ENCODE results near the gene SIM1. TPM values are rescaled to one million over a fixed set of nuclear protein-coding genes. Genes with fewer than 3 reads are reported as not detected.

SIM1 gene
- total RNA-seq, 1 experiment from 2014 or later = 0.17 TPM

- no peak for DNase-seq (ENCODE audit: low spot score)
- intact Hi-C loops (cut with micrococcal nuclease; ENCODE audit: unreplicated experiment) = no loop called here
- Histone ChIP-seq H3K27ac (ENCODE audit: low read depth, low read length, poor library complexity, severe bottlenecking) (no peak overlapping the region), H3K36me3 (ENCODE audit: insufficient read depth, low read length, poor library complexity, severe bottlenecking) (no peaks in the 10 kb centered on the region), H3K9me3 (ENCODE audit: low read depth, low read length, poor library complexity, severe bottlenecking) (no peaks in the 10 kb centered on the region), H3K27me3 (replicated peaks; ENCODE audit: insufficient read depth, low read depth, low read length, poor library complexity) (no peaks in the 10 kb centered on the region), H3K4me1 (ENCODE audit: insufficient read depth, low read length, poor library complexity, severe bottlenecking) (peaks cover 4% of the 10 kb centered on the region), H3K4me3 (ENCODE audit: low read depth, low read length, poor library complexity, severe bottlenecking) (no peak overlapping the region)
- ChIA-PET POLR2A (ENCODE audit: low non-redundant PET) (no interaction called here), CTCF (no interaction called here)
- no peak for TF ChIP-seq EZH2 (IDR thresholded peaks at IDR 0.05; ENCODE audit: borderline replicate concordance, low read depth, low read length, poor library complexity, severe bottlenecking)
- TF ChIP-seq, protein P1, sequence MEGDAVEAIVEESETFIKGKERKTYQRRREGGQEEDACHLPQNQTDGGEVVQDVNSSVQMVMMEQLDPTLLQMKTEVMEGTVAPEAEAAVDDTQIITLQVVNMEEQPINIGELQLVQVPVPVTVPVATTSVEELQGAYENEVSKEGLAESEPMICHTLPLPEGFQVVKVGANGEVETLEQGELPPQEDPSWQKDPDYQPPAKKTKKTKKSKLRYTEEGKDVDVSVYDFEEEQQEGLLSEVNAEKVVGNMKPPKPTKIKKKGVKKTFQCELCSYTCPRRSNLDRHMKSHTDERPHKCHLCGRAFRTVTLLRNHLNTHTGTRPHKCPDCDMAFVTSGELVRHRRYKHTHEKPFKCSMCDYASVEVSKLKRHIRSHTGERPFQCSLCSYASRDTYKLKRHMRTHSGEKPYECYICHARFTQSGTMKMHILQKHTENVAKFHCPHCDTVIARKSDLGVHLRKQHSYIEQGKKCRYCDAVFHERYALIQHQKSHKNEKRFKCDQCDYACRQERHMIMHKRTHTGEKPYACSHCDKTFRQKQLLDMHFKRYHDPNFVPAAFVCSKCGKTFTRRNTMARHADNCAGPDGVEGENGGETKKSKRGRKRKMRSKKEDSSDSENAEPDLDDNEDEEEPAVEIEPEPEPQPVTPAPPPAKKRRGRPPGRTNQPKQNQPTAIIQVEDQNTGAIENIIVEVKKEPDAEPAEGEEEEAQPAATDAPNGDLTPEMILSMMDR (conservative IDR thresholded peaks at IDR 0.05; ENCODE audit: low read depth, low read length) = no peak
- no TSS peak for BruUV-seq (replicated peaks)
These were observed 32.6 kb downstream of the SIM1 start for GRCh38 chr6:100432136-100432535.

DNA sequence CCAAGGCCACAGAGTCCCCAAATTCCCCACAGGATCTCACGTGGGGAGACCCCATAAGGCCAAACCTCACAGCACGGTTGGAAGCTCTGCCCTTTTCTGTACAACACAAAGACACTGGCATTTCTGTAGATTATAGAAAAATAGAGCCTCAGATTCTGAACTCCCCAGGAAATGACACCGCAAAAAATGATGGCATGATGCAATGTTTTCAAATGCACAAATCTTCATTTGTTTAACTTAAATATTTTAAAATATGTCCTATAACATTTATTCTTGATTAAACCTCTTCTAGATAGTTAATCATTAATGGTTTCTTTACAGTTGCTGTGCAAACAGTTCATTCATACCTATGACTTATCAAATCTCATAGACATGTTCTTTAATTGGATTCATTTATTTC lies 33.8 kb downstream of the SIM1 start:
- no peak overlapping the region for H3K27ac ChIP-seq (ENCODE audit: low read depth, low read length, poor library complexity, severe bottlenecking)
- no peaks in the 10 kb centered on the region for H3K27me3 ChIP-seq (replicated peaks; ENCODE audit: insufficient read depth, low read depth, low read length, poor library complexity)
- TF ChIP-seq, protein P1 (conservative IDR thresholded peaks at IDR 0.05; ENCODE audit: low read depth, low read length) = no peak
- TF ChIP-seq EZH2 (IDR thresholded peaks at IDR 0.05; ENCODE audit: borderline replicate concordance, low read depth, low read length, poor library complexity, severe bottlenecking) = no peak
- DNase-seq (ENCODE audit: low spot score) = no peak
- intact Hi-C loops (cut with micrococcal nuclease; ENCODE audit: unreplicated experiment) = no loop called here
- peaks cover 4% of the 10 kb centered on the region for H3K4me1 ChIP-seq (ENCODE audit: insufficient read depth, low read length, poor library complexity, severe bottlenecking)
- POLR2A ChIA-PET (ENCODE audit: low non-redundant PET) = no interaction called here
- no peaks in the 10 kb centered on the region for H3K36me3 ChIP-seq (ENCODE audit: insufficient read depth, low read length, poor library complexity, severe bottlenecking)
- H3K4me3 ChIP-seq (ENCODE audit: low read depth, low read length, poor library complexity, severe bottlenecking) = no peak overlapping the region
- no peaks in the 10 kb centered on the region for H3K9me3 ChIP-seq (ENCODE audit: low read depth, low read length, poor library complexity, severe bottlenecking)
- CTCF ChIA-PET = interaction anchor here (0.6 kb wide), 1 partner anchor 291 kb away, joined by 3 read pairs; no protein-coding TSS in a partner anchor
- BruUV-seq (replicated peaks) = no TSS peak

DNA sequence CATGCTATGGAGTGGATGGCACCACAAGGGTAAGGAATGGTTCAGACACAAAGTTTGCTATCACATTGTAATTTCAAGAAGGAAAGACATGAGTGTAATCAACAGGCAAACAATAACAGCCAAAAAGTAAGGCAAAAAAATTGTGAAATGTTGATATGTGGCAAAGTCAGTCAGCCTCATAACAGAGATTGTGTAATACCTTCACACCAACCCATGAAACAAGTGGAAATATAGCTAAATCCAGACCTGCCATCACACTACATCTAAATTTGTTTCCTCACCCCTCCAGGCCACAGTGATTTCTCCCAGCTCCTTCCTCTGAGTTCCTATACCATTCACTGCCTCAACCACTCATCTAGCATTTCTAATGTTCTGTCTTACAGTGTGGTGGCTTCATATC lies 37.3 kb downstream of the SIM1 start:
- no peaks in the 10 kb centered on the region for H3K27me3 ChIP-seq (replicated peaks; ENCODE audit: insufficient read depth, low read depth, low read length, poor library complexity)
- TF ChIP-seq, protein P1 (conservative IDR thresholded peaks at IDR 0.05; ENCODE audit: low read depth, low read length) = no peak
- TF ChIP-seq EZH2 (IDR thresholded peaks at IDR 0.05; ENCODE audit: borderline replicate concordance, low read depth, low read length, poor library complexity, severe bottlenecking) = no peak
- CTCF ChIA-PET = no interaction called here
- H3K4me1 ChIP-seq (ENCODE audit: insufficient read depth, low read length, poor library complexity, severe bottlenecking) = peaks cover 4% of the 10 kb centered on the region
- H3K9me3 ChIP-seq (ENCODE audit: low read depth, low read length, poor library complexity, severe bottlenecking) = no peaks in the 10 kb centered on the region
- POLR2A ChIA-PET (ENCODE audit: low non-redundant PET) = no interaction called here
- H3K27ac ChIP-seq (ENCODE audit: low read depth, low read length, poor library complexity, severe bottlenecking) = no peak overlapping the region
- H3K4me3 ChIP-seq (ENCODE audit: low read depth, low read length, poor library complexity, severe bottlenecking) = no peak overlapping the region
- BruUV-seq (replicated peaks) = no TSS peak
- intact Hi-C loops (cut with micrococcal nuclease; ENCODE audit: unreplicated experiment) = no loop called here
- no peak for DNase-seq (ENCODE audit: low spot score)
- H3K36me3 ChIP-seq (ENCODE audit: insufficient read depth, low read length, poor library complexity, severe bottlenecking) = no peaks in the 10 kb centered on the region

All from A673 (cell line).